EL (cell line): ENCODE results near the gene ASCL1.

Experiments
- DNase-seq: peaks from one replicate; pipeline ENCODE4 v3.0.0-alpha.2; 2016

The ASCL1 gene

GRCh38 chr12:102980350-102980749, 22.9 kb downstream of the ASCL1 start:
- DNase-seq = no peak

DNA sequence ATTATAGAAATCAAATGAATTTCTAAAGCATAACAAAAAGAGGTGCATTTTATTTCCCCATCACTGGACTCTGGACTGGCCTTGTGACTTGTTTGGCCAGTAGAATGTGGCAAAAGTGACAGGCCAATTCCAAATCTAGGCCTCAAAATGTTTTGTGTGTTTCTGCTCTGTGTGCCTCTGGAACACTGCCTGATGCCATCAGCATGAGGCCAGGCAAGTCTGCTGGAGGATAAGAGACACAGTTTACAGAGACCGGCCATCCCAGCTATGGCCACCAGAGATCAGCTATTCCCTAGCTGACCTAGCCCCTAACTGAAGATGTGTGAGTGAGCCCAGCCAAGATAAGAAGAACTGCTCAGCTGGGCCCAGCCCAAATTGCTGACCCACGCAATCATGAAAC, 32.9 kb downstream of the ASCL1 start:
- no peak for DNase-seq

DNA sequence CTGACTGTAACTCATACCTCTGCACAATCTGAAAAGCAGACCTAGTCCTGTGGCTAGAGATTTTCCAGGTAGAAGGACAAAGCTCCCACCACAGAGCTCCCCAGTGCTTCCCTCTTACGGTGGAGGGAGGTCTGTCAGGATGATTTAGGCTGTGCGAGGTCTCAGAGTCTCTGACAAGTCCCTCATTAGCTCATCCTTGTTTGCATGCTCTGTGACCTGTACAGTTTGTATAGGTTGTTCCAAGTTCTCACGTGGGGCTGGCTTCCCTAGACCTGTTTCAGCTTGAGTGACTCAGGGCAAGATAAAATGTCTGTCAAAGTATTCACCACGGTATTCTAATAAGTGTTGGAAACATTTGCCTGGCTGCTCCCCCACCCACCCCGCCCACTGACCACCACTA, 34.8 kb downstream of the ASCL1 start:
- DNase-seq = no peak

- no peak for DNase-seq
Observed at GRCh38 chr12:102992720-102993119, 35.2 kb downstream of the ASCL1 start.

GRCh38 chr12:102993537-102993936, 36.1 kb downstream of the ASCL1 start:
- DNase-seq = no peak

GRCh38 chr12:102995372-102995771, 37.9 kb downstream of the ASCL1 start:
- DNase-seq = no peak
